HG03045 (cell line): ENCODE measurements around the gene SHF.

Experiments
- ATAC-seq: cut with Tn5 transposase; IDR thresholded peaks from one replicate; pipeline ENCODE4 v1.9.1; 2021; ENCODE audit warnings: mild to moderate bottlenecking, moderate library complexity; ENCODE audit not compliant: unreplicated experiment

The SHF gene

DNA sequence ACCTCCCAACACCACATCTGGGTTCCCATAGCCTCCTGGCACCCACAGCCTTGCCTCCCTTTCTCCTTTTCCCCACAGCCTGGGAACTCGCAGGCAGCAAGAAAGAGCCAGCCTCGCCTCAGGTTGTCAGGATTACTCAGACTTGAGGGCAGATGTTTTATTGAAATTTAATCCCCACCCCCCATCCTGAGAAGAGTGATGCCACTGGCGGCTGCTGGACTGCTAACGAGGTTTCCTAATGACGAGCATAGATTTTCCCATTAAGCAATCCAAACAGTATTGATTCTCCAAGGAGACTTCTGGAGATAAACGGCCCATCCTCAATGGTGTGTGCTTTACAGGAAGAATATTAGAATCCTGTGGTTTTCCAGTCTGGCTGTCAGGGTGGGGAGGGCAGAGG lies 13.7 kb downstream of the SHF start:
- no peak for ATAC-seq

GRCh38 chr15:45171912-45172311 lies 15.9 kb downstream of the SHF start:
- ATAC-seq: no peak

GRCh38 chr15:45169608-45170480 lies 17.9 kb downstream of the SHF start:
- no peak for ATAC-seq

DNA sequence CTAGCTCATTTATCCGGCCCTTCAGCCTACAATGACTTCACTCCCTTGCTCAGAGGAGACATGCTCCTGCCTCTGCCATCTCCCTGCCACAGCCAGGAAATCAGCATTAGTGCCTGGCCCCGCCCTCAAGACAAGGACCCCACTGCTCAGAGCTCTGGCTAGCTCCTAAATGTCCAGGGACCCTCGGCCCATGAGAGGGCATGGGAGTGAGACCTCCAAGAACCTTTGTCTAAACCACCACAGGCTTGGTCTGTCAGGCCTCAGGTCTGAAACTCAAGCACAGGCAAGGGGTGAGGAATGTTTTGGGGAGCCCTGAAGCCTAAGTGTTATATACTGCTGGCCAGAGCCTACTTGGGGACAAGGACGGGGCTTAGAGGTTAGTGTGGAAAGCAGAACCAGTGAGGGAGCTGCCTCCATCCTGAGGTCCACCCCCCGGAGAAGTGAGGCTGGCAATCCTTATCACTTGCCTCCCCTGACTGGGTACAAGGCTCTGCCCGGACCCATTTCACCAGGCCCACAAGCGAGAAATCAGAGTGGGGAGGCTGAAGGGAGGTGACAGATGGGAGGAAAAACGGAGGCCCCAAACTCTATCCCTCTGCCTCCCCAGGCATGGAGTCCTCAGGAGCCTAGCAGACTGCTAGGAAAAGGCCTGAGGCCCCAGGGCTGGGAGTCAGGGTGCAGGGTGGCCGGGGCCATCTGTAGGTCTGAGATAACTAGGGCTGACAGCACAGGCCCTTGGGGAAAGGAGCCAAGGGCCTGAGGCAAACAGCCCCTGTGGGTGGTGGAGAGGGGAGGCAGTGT lies 18.8 kb downstream of the SHF start:
- ATAC-seq: no peak

DNA sequence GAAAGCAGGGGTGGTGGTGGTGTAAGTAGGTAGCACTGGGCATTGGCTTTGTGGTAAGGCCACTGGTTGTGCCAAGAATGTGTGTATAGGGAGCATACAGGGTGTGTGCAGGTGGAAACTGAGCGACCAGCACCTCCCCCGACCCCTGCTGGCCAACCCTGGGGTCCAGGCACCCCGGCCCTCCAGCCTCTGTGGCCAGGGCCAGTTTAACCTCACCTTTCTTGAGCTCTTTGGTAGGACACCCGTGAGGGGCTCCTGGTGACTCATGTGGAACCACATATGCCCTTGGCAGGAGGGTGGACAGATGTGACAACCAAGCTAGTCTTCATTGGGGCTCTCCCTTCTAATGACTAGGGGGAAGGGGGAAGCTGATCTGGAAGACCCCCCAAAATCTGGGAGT lies 19.5 kb downstream of the SHF start:
- ATAC-seq: no peak

DNA sequence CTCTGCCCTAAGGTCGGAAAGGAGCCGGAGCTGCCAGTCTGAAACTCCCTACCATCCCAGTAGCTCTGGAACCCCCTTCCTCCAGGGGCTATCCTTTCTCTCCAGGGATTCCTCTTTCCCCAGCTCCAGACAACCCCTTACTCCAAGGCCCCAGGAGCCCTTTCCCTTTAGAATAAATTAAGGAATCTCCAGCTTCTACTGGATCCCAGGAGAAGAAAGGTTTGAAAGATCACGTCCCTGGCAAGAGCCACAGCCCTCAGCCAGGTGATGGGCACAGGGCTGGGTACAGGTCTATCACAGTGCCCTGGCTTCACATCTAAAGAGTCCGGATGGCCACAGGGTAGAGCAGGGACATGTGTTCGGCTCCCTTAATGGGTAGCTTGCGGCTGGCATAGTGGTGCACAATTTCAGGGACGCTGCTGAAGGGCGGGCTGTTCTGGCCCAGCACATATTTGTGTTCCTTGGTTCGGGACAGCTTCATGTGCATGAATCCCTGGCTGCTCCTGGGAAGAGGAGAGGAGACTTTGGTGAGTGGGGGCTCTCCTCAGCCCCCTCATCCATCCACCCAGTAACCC lies 20.0 kb downstream of the SHF start:
- no peak for ATAC-seq

GRCh38 chr15:45166834-45167630 lies 20.7 kb downstream of the SHF start:
- peak; percentile 92 for ATAC-seq

DNA sequence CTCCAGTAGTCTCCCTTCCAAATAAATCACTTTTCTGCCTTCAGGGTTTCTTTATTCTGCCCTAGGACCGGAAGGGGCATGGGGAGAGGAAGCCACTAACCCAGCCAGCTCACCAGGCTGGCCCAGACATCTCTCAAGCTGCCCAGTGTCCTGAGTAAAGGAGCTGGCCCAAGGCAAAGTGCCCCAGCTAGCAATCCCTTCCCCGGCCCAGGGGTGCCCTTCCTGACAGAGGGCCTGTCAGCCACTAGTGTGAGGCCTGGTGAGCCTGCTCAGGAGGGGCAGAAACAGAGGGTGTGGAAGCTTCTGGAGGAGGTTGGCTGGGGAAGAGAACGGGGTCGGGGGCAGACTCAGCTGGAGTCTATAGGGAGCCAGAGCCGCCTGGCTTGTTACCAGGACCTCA lies 22.2 kb downstream of the SHF start:
- ATAC-seq: no peak

GRCh38 chr15:45164914-45165313 lies 22.9 kb downstream of the SHF start:
- ATAC-seq: no peak

GRCh38 chr15:45163508-45163856 lies 24.3 kb downstream of the SHF start:
- ATAC-seq: no peak

- no peak for ATAC-seq
These were observed 24.8 kb downstream of the SHF start for GRCh38 chr15:45162771-45163507.

DNA sequence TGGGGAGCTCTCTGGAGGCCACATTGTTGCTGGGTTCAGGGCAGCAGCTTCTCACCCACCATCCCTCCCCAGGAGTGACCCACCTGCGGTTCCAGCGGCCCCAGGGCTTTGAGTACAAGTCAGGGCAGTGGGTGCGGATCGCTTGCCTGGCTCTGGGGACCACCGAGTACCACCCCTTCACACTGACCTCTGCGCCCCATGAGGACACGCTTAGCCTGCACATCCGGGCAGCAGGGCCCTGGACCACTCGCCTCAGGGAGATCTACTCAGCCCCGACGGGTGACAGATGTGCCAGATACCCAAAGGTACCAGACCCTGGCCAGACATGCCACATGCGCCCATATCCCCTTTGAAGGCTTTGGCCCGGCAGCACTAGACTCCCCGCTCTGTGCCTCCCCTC lies 26.1 kb downstream of the SHF start:
- ATAC-seq: no peak

- no peak for ATAC-seq
These were observed 29.8 kb downstream of the SHF start for GRCh38 chr15:45157974-45158373.

DNA sequence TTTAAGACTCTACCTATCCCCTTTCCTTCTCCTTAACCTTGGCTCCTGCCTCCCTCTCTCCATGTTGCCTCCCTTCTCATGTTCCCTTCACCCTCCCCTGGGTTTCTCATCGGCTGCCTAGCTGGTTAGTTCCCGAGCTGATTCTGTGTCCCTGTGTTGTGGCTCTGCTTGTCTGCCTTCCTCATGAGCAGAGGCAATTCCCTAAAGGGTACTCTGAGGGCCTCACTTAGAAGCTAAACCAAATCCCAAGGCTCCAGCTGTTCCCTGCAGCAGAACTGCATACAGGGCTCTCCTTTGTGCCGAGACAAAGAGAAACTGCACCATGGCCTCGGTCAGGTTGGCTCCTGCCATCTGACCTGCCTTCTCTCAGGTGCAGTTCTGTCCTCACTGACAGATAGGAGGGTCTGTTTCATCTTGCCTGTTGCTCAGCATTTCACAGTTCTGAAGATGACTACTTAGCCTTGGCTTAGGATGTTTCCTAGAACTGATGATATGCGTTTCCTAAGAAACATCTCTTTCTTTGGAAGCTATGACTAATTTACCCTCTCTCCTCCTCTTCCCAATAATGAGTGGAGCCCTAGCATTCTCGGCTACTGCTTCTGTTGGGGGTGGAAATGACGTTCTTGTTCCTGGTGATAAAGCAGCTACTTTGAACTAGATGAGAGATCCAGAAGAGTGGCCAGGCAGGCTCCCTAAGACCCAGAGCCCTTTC lies 30.9 kb downstream of the SHF start:
- ATAC-seq: no peak

DNA sequence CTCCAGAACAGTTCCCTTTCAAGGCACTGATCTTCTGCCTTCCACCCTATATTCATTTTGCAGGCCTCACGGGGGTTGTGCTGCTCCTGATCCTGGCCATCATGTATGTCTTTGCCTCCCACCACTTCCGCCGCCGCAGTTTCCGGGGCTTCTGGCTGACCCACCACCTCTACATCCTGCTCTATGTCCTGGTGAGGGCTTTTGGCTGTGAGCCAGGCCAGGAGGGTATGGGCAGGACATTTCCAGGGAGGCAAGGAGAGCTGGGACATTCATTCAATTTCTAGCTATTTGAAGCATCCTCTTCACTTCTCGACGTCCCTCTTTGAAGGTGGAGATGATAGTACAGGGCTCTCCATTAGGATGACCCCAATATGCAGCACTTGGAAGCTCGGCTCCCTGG lies 32.0 kb downstream of the SHF start:
- no peak for ATAC-seq

- no peak for ATAC-seq
These were observed 35.6 kb downstream of the SHF start for GRCh38 chr15:45151998-45152828.

DNA sequence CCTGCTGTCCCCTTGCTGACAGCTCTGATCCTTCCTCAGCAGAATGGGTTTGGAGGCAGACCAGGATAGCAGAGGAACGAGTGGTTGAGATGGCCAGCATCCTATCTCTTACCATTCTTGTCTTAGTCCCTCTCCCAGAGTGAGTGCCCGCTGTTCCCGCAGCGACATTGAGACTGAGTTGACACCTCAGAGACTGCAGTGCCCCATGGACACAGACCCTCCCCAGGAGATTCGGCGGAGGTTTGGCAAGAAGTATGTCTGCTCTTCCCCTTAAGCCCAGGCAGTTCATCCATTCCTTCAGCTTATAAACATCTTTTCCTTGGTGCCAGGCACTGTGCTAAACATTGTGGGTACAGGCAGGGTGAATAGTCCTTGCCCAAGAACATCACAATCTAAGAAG lies 36.8 kb downstream of the SHF start:
- no peak for ATAC-seq

GRCh38 chr15:45150481-45150880 lies 37.3 kb downstream of the SHF start:
- ATAC-seq: no peak

GRCh38 chr15:45149060-45149459 lies 38.7 kb downstream of the SHF start:
- ATAC-seq: no peak
